H9 (cell line): Measurements from ENCODE around the gene LILRB5. TPM values are rescaled to one million over a fixed set of nuclear protein-coding genes. Genes with fewer than 3 reads are reported as not detected.

Source experiments
- DNase-seq: peaks from one replicate; pipeline ENCODE4 v3.0.0-alpha.2; 2017
- H2AFZ ChIP-seq: one replicate; pipeline ENCODE4 v1.6.1; 2013; ENCODE audit warnings: mild to moderate bottlenecking, low read length, control low read depth, moderate library complexity
- H2AK5ac ChIP-seq: 2 replicates; pipeline ENCODE4 v1.6.1; 2013; ENCODE audit warnings: low read length, control low read depth, mixed read lengths; ENCODE audit not compliant: insufficient read length
- H2BK120ac ChIP-seq: one replicate; pipeline ENCODE4 v1.6.1; 2013; ENCODE audit warnings: low read depth, mild to moderate bottlenecking, low read length, control low read depth, inconsistent platforms; ENCODE audit not compliant: poor library complexity, severe bottlenecking
- H2BK12ac ChIP-seq: 2 replicates; pipeline ENCODE4 v1.6.1; 2013; ENCODE audit warnings: low read length, control low read depth, mixed read lengths, low read depth; ENCODE audit not compliant: insufficient read length
- H2BK15ac ChIP-seq: 2 replicates; pipeline ENCODE4 v1.6.1; 2013; ENCODE audit warnings: low read depth, low read length, control low read depth
- H2BK20ac ChIP-seq: one replicate; pipeline ENCODE4 v1.6.1; 2013; ENCODE audit warnings: low read depth, mild to moderate bottlenecking, low read length, control low read depth, inconsistent platforms; ENCODE audit not compliant: poor library complexity, severe bottlenecking
- H2BK5ac ChIP-seq: 2 replicates; pipeline ENCODE4 v1.6.1; 2013; ENCODE audit warnings: low read length, control low read depth, mixed read lengths; ENCODE audit not compliant: insufficient read length
- H3K14ac ChIP-seq: 2 replicates; pipeline ENCODE4 v1.6.1; 2013; ENCODE audit warnings: low read length, control low read depth; ENCODE audit not compliant: insufficient read depth
- H3K18ac ChIP-seq: 2 replicates; pipeline ENCODE4 v1.6.1; 2013; ENCODE audit warnings: low read depth, mild to moderate bottlenecking, mixed read lengths, low read length, control low read depth; ENCODE audit not compliant: insufficient read length
- H3K23ac ChIP-seq: 2 replicates; pipeline ENCODE4 v1.6.1; 2013; ENCODE audit warnings: low read length, control low read depth, mixed read lengths, low read depth; ENCODE audit not compliant: insufficient read length
- H3K23me2 ChIP-seq: 2 replicates; pipeline ENCODE4 v1.6.1; 2013; ENCODE audit warnings: low read depth, mild to moderate bottlenecking, mixed read lengths, low read length, control low read depth; ENCODE audit not compliant: insufficient read length, poor library complexity, severe bottlenecking
- H3K27ac ChIP-seq: 2 replicates; pipeline ENCODE4 v1.5.1; 2013; ENCODE audit warnings: low read length, control low read depth, mixed read lengths, low read depth; ENCODE audit not compliant: insufficient read length
- H3K27me3 ChIP-seq: 2 replicates; pipeline ENCODE4 v1.6.1; 2013; ENCODE audit warnings: low read length, control low read depth, inconsistent platforms; ENCODE audit not compliant: insufficient read depth
- H3K4ac ChIP-seq: 2 replicates; pipeline ENCODE4 v1.6.1; 2013; ENCODE audit warnings: low read depth, mild to moderate bottlenecking, control low read depth, inconsistent platforms, low read length, moderate library complexity
- H3K4me1 ChIP-seq: 2 replicates; pipeline ENCODE4 v1.6.1; 2013; ENCODE audit warnings: low read length, control low read depth, inconsistent platforms; ENCODE audit not compliant: insufficient read depth
- H3K4me2 ChIP-seq: 2 replicates; pipeline ENCODE4 v1.6.1; 2013; ENCODE audit warnings: low read length, control low read depth, mixed read lengths; ENCODE audit not compliant: insufficient read length, insufficient read depth
- H3K56ac ChIP-seq: 2 replicates; pipeline ENCODE4 v1.6.1; 2013; ENCODE audit warnings: low read depth, mild to moderate bottlenecking, mixed read lengths, low read length, control low read depth; ENCODE audit not compliant: insufficient read length
- H3K79me1 ChIP-seq: 2 replicates; pipeline ENCODE4 v1.6.1; 2013; ENCODE audit warnings: low read depth, mild to moderate bottlenecking, moderate library complexity, low read length, control low read depth, inconsistent platforms; ENCODE audit not compliant: insufficient read depth, poor library complexity, severe bottlenecking
- H3K79me2 ChIP-seq: 2 replicates; pipeline ENCODE4 v1.6.1; 2013; ENCODE audit warnings: low read length, control low read depth, inconsistent platforms; ENCODE audit not compliant: insufficient read depth
- H3K9ac ChIP-seq: 2 replicates; pipeline ENCODE4 v1.6.1; 2013; ENCODE audit warnings: low read length, control low read depth, mixed read lengths; ENCODE audit not compliant: insufficient read length; ENCODE audit errors: extremely low read depth
- H3K9me3 ChIP-seq: one replicate; pipeline ENCODE4 v1.6.1; 2013; ENCODE audit warnings: low read depth, low read length, inconsistent platforms; ENCODE audit not compliant: control insufficient read depth
- H3T11ph ChIP-seq: one replicate; pipeline ENCODE4 v1.6.1; 2013; ENCODE audit warnings: mild to moderate bottlenecking, low read length, control low read depth, inconsistent platforms
- H4K20me1 ChIP-seq: one replicate; pipeline ENCODE4 v1.6.1; 2013; ENCODE audit not compliant: control insufficient read depth, insufficient read length, insufficient read depth
- H4K5ac ChIP-seq: 2 replicates; pipeline ENCODE4 v1.6.1; 2013; ENCODE audit warnings: low read depth, mild to moderate bottlenecking, mixed read lengths, low read length, control low read depth; ENCODE audit not compliant: insufficient read length
- H4K8ac ChIP-seq: replicated peaks from 2 replicates; pipeline ENCODE4 v1.6.1; 2013; ENCODE audit warnings: low read length, control low read depth, mixed read lengths, low read depth; ENCODE audit not compliant: insufficient read length
- H4K91ac ChIP-seq: 2 replicates; pipeline ENCODE4 v1.6.1; 2013; ENCODE audit warnings: low read depth, mild to moderate bottlenecking, moderate library complexity, mixed read lengths, low read length, control low read depth; ENCODE audit not compliant: insufficient read length
- H3K27ac Mint-ChIP-seq, 3 experiments: 2 replicates in 2 of 3; 3 replicates in 1 of 3; pipeline ENCODE4 v1.8.0; 2020 to 2021; ENCODE audit warnings: mixed read lengths in 3 of 3, mild to moderate bottlenecking in 1 of 3, moderate library complexity in 1 of 3
- H3K27me3 Mint-ChIP-seq: 2 replicates; pipeline ENCODE4 v1.8.0; 2021; ENCODE audit warnings: low read depth, mild to moderate bottlenecking, moderate library complexity, mixed read lengths
- H3K36me3 Mint-ChIP-seq, 3 experiments: 2 replicates in 2 of 3; 3 replicates in 1 of 3; pipeline ENCODE4 v1.8.0; 2020 to 2021; ENCODE audit warnings: low read depth in 3 of 3, mixed read lengths in 3 of 3; ENCODE audit not compliant: insufficient read depth in 1 of 3
- H3K4me1 Mint-ChIP-seq, 2 experiments: 2 replicates each; pipeline ENCODE4 v1.8.0; 2020; ENCODE audit warnings: mixed read lengths in 2 of 2
- H3K4me3 Mint-ChIP-seq, 2 experiments: 2 replicates in 1 of 2; 3 replicates in 1 of 2; pipeline ENCODE4 v1.8.0; 2020 to 2021; ENCODE audit warnings: mild to moderate bottlenecking in 2 of 2, mixed read lengths in 2 of 2, moderate library complexity in 1 of 2
- H3K9me3 Mint-ChIP-seq, 2 experiments: 2 replicates in 1 of 2; 3 replicates in 1 of 2; pipeline ENCODE4 v1.8.0; 2020; ENCODE audit warnings: mild to moderate bottlenecking in 2 of 2, mixed read lengths in 2 of 2, moderate library complexity in 1 of 2
- CTCF ChIP-seq: fragments of 200-600 bp; sonication (generic); conservative IDR thresholded peaks from 3 replicates; pipeline ENCODE4 v1.8.0; 2021; ENCODE audit warnings: antibody characterized with exemption, mild to moderate bottlenecking
- WGBS: extraction: QIAGEN DNeasy Blood & Tissue Kit; methylation state at CpG from one replicate; pipeline ENCODE4 v1.1.7; 2013; ENCODE audit warnings: missing lambda C conversion rate, low lambda C conversion rate, mixed read lengths; ENCODE audit not compliant: insufficient read length; ENCODE audit errors: extremely low coverage; 5-methylcytosine and 5-hydroxymethylcytosine counted together
- total RNA-seq: library from RNA; stranded (reverse); gene quantifications from 2 replicates; pipeline ENCODE4 v1.2.1, GENCODE V29; 2021

Gene LILRB5
- total RNA-seq, 1 experiment from 2014 or later: 0.09 TPM

GRCh38 chr19:54297759-54298305, 40.8 kb upstream of the LILRB5 start:
- no peak for DNase-seq
- Histone ChIP-seq H3K23me2 (no peaks in the 10 kb centered on the region), H3K14ac (no peak overlapping the region), H4K8ac (no peak overlapping the region), H3K4ac (no peak overlapping the region), H2BK15ac (no peak overlapping the region), H3K56ac (no peak overlapping the region), H2AFZ (no peak overlapping the region), H3K27me3 (no peaks in the 10 kb centered on the region; the same call in 1 of the 2 replicates), H3K79me2 (no peaks in the 10 kb centered on the region), H3K27ac (no peak overlapping the region), H3K9me3 (no peaks in the 10 kb centered on the region), H3K79me1 (no peaks in the 10 kb centered on the region), H2BK20ac (no peak overlapping the region), H4K91ac (no peak overlapping the region), H3K9ac (no peak overlapping the region), H4K20me1 (no peaks in the 10 kb centered on the region), H2BK120ac (no peak overlapping the region), H3T11ph (no peak overlapping the region), H3K4me1 (no peaks in the 10 kb centered on the region), H2AK5ac (no peak overlapping the region), H3K4me2 (no peak overlapping the region), H3K18ac (no peak overlapping the region), H3K23ac (no peak overlapping the region), H2BK12ac (no peak overlapping the region), H4K5ac (no peak overlapping the region), H2BK5ac (no peak overlapping the region)
- H3K4me3 Mint-ChIP-seq: no peak overlapping the region
- no CpG with 5 or more reads among the region's 7 CpGs for WGBS
- H3K27ac Mint-ChIP-seq: no peak overlapping the region
- H3K4me1 Mint-ChIP-seq: peaks cover 0 to 6% of the 10 kb centered on the region in 2 experiments; a peak in 2 of 4 replicates
- peak; percentile 46; the same call in 2 of the 3 replicates for TF ChIP-seq CTCF
- H3K27me3 Mint-ChIP-seq: peaks cover 65% of the 10 kb centered on the region
- no peaks in the 10 kb centered on the region for H3K36me3 Mint-ChIP-seq
- peaks cover 0 to 57% of the 10 kb centered on the region in 2 experiments; a peak in 3 of 5 replicates for H3K9me3 Mint-ChIP-seq
